HepG2 (cell line): ENCODE measurements around the gene ITGB6. TPM values are rescaled to one million over a fixed set of nuclear protein-coding genes. Genes with fewer than 3 reads are reported as not detected.

Experiments
- FOXO4 ChIP-seq: sonication (generic); formaldehyde crosslinking; conservative IDR thresholded peaks from 2 replicates; pipeline ENCODE4 v1.8.1; 2023; ENCODE audit warnings: missing genetic modification reagents
- HDAC2 ChIP-seq: sonication (generic); formaldehyde crosslinking; IDR thresholded peaks from 2 replicates; pipeline ENCODE4 v1.4.0; 2020; ENCODE audit warnings: missing genetic modification reagents
- KIAA2018 ChIP-seq: sonication (generic); formaldehyde crosslinking; IDR thresholded peaks from 2 replicates; pipeline ENCODE4 v1.5.0; 2020; ENCODE audit warnings: mild to moderate bottlenecking, missing genetic modification reagents, borderline replicate concordance
- MATR3 ChIP-seq: sonication (generic); formaldehyde crosslinking; IDR thresholded peaks from 2 replicates; pipeline ENCODE4 v1.4.0; 2020; ENCODE audit warnings: missing genetic modification reagents
- MAZ ChIP-seq, 2 experiments: sonication (generic) in 1 of 2; formaldehyde crosslinking in 1 of 2; IDR thresholded peaks; 2 replicates each; pipeline versions ENCODE4 v1.5.0 to v1.6.1; 2012 to 2020; ENCODE audit warnings: low read depth in 2 of 2, mild to moderate bottlenecking in 2 of 2, borderline replicate concordance in 1 of 2, improper control_type of control experiment in 1 of 2, low read length in 1 of 2, missing genetic modification reagents in 1 of 2, moderate library complexity in 1 of 2
- NR1H2 ChIP-seq: sonication (generic); formaldehyde crosslinking; IDR thresholded peaks from 2 replicates; pipeline ENCODE4 v1.8.1; 2022; ENCODE audit warnings: low read depth, missing genetic modification reagents, borderline replicate concordance
- RBM22 ChIP-seq: fragments of 200-400 bp; formaldehyde crosslinking; optimal IDR thresholded peaks from 2 replicates; pipeline ENCODE3; 2017; ENCODE audit warnings: mild to moderate bottlenecking, low read length, moderate library complexity
- TRIM24 ChIP-seq: sonication (generic); formaldehyde crosslinking; IDR thresholded peaks from 2 replicates; pipeline ENCODE4 v1.8.0; 2022; ENCODE audit warnings: mild to moderate bottlenecking, missing genetic modification reagents
- UBTF ChIP-seq: sonication (generic); formaldehyde crosslinking; IDR thresholded peaks from 2 replicates; pipeline ENCODE4 v1.4.0; 2020; ENCODE audit warnings: mild to moderate bottlenecking, missing genetic modification reagents
- ZBTB33 ChIP-seq: sonication (generic); formaldehyde crosslinking; IDR thresholded peaks from 2 replicates; pipeline ENCODE4 v1.4.0; 2020; ENCODE audit warnings: missing genetic modification reagents
- ZNF441 ChIP-seq: sonication (generic); formaldehyde crosslinking; IDR thresholded peaks from 2 replicates; pipeline ENCODE4 v1.7.0; 2021; ENCODE audit warnings: missing genetic modification reagents, borderline replicate concordance
- ZNF674 ChIP-seq: sonication (generic); formaldehyde crosslinking; IDR thresholded peaks from 2 replicates; pipeline ENCODE4 v1.5.0; 2020; ENCODE audit warnings: low read depth, mild to moderate bottlenecking, missing genetic modification reagents
- ZNF709 ChIP-seq: sonication (generic); formaldehyde crosslinking; IDR thresholded peaks from 2 replicates; pipeline ENCODE4 v1.5.0; 2020; ENCODE audit warnings: mild to moderate bottlenecking, missing genetic modification reagents
- ZNF724P ChIP-seq: sonication (generic); formaldehyde crosslinking; IDR thresholded peaks from 2 replicates; pipeline ENCODE4 v1.8.0; 2022; ENCODE audit warnings: missing genetic modification reagents, borderline replicate concordance
- polyA plus RNA-seq, 8 experiments: library from polyadenylated mRNA; depleted of rRNA in 3 of 8; stranded (reverse) in 7 of 8; unstranded in 1 of 8; fragments of >200 nt; fragmentation: Illumina TruSeq in 4 of 8; extraction: Trizol in 4 of 8; gene quantifications; 2 replicates each; pipeline versions ENCODE4 v1.2.1 to v1.2.3, GENCODE V29; 2011 to 2016; ENCODE audit warnings: low read depth in 4 of 8, missing spikeins in 1 of 8, mixed read lengths in 1 of 8; ENCODE audit not compliant: insufficient read depth in 1 of 8
- total RNA-seq, 5 experiments: library from RNA; depleted of rRNA; stranded (reverse); fragments of >200 nt; fragmentation: Illumina TruSeq; extraction: Trizol; gene quantifications; 2 replicates each; pipeline ENCODE4 v1.2.3, GENCODE V29; 2016; ENCODE audit warnings: low read depth in 1 of 5

ITGB6 gene
- total and polyA plus RNA-seq, 2 of the 13 experiments (the other 11 are each of a cell fraction or from before 2014, with no cell fraction given): not detected

GRCh38 chr2:160222546-160223283 lies 22.6 kb upstream of the ITGB6 start (continued):
- TF ChIP-seq MATR3 (CRISPR knock-in tag): no peak
- TF ChIP-seq MAZ (IDR thresholded peaks at IDR 0.05; ENCODE audit: borderline replicate concordance, low read depth, low read length): 0 out of 2 replicates have a peak, but pooled peaks have one; percentile 16
- no peak; the same call in 1 of the 2 replicates for TF ChIP-seq MAZ (CRISPR knock-in tag; IDR thresholded peaks at IDR 0.05; ENCODE audit: low read depth)
- no peak for TF ChIP-seq ZNF674 (CRISPR knock-in tag)
- TF ChIP-seq KIAA2018: no peak
- 0 out of 2 replicates have a peak, but pooled peaks have one; percentile 32 for TF ChIP-seq ZNF709 (CRISPR knock-in tag)
- TF ChIP-seq ZNF441 (CRISPR knock-in tag): peak; percentile 83; the same call in 1 of the 2 replicates
- TF ChIP-seq HDAC2 (CRISPR knock-in tag): no peak
- no peak for TF ChIP-seq ZNF724P (CRISPR knock-in tag)
- TF ChIP-seq NR1H2: no peak
- no peak for TF ChIP-seq RBM22
- no peak for TF ChIP-seq FOXO4 (CRISPR knock-in tag)
- no peak for TF ChIP-seq ZBTB33 (CRISPR knock-in tag)
- no peak for TF ChIP-seq TRIM24 (CRISPR knock-in tag)
- TF ChIP-seq UBTF (CRISPR knock-in tag): no peak
